ENCODE results near the gene SAA2.

GRCh38 chr11:18253233-18253632 lies 4.8 kb upstream of the SAA2 start:
- TF ChIP-seq ZNF311 (tag by site-specific recombination; IDR thresholded peaks at IDR 0.05; ENCODE audit: borderline replicate concordance) = no peak
- TF ChIP-seq, protein P1, sequence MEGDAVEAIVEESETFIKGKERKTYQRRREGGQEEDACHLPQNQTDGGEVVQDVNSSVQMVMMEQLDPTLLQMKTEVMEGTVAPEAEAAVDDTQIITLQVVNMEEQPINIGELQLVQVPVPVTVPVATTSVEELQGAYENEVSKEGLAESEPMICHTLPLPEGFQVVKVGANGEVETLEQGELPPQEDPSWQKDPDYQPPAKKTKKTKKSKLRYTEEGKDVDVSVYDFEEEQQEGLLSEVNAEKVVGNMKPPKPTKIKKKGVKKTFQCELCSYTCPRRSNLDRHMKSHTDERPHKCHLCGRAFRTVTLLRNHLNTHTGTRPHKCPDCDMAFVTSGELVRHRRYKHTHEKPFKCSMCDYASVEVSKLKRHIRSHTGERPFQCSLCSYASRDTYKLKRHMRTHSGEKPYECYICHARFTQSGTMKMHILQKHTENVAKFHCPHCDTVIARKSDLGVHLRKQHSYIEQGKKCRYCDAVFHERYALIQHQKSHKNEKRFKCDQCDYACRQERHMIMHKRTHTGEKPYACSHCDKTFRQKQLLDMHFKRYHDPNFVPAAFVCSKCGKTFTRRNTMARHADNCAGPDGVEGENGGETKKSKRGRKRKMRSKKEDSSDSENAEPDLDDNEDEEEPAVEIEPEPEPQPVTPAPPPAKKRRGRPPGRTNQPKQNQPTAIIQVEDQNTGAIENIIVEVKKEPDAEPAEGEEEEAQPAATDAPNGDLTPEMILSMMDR (tag by site-specific recombination; IDR thresholded peaks at IDR 0.05) = no peak
- no peak for TF ChIP-seq AEBP2 (tag by site-specific recombination; IDR thresholded peaks at IDR 0.05; ENCODE audit: borderline replicate concordance)
- no peak for TF ChIP-seq ZNF426 (tag by site-specific recombination; IDR thresholded peaks at IDR 0.05)
- TF ChIP-seq PBX3 (CRISPR knock-in tag; IDR thresholded peaks at IDR 0.05) = no peak
- TF ChIP-seq TCF7L2 (IDR thresholded peaks at IDR 0.05; ENCODE audit: borderline replicate concordance, low read depth, low read length) = no peak
- TF ChIP-seq ZBTB8A (tag by site-specific recombination; IDR thresholded peaks at IDR 0.05) = no peak
- TF ChIP-seq ZIC2 (tag by site-specific recombination; IDR thresholded peaks at IDR 0.05) = no peak
